WTC11 (cell line): ENCODE measurements around the gene HVCN1. TPM values are rescaled to one million over a fixed set of nuclear protein-coding genes. Genes with fewer than 3 reads are reported as not detected.

ENCODE experiments used
- ATAC-seq: fragments of 200-7000 bp; cut with Tn5 transposase; 2 replicates; pipeline ENCODE4 v1.10.0; 2021; ENCODE audit warnings: mild to moderate bottlenecking, moderate library complexity
- CTCF ChIA-PET: fragments of 300-600 bp; sonication (Branson Sonifier 250); formaldehyde crosslinking; loops from one replicate; lab custom pipeline; 2021; ENCODE audit warnings: antibody characterized with exemption; lab: Charles Lee
- POLR2A ChIA-PET: fragments of 350-600 bp; sonication (Branson Sonifier 250); formaldehyde crosslinking; loops from one replicate; lab custom pipeline; 2021; ENCODE audit warnings: antibody characterized with exemption; lab: Charles Lee
- DNase-seq: peaks from one replicate; pipeline ENCODE4 v3.0.0; 2021; ENCODE audit warnings: low spot score
- H3K27ac Mint-ChIP-seq: 2 replicates; pipeline ENCODE4 v1.8.0; 2021; ENCODE audit warnings: mixed read lengths
- H3K27me3 Mint-ChIP-seq: 2 replicates; pipeline ENCODE4 v1.8.0; 2021; ENCODE audit warnings: low read depth, mild to moderate bottlenecking, moderate library complexity, mixed read lengths
- H3K36me3 Mint-ChIP-seq: 2 replicates; pipeline ENCODE4 v1.8.0; 2021; ENCODE audit warnings: mixed read lengths
- H3K4me1 Mint-ChIP-seq: 2 replicates; pipeline ENCODE4 v1.8.0; 2022; ENCODE audit warnings: mixed read lengths
- H3K4me3 Mint-ChIP-seq: 2 replicates; pipeline ENCODE4 v1.8.0; 2021; ENCODE audit warnings: mild to moderate bottlenecking, moderate library complexity, mixed read lengths
- H3K9me3 Mint-ChIP-seq: 2 replicates; pipeline ENCODE4 v1.8.0; 2021; ENCODE audit warnings: mixed read lengths
- E2F1 ChIP-seq: sonication (generic); formaldehyde crosslinking; IDR thresholded peaks from 2 replicates; pipeline ENCODE4 v1.8.0; 2022; ENCODE audit warnings: mild to moderate bottlenecking, missing genetic modification reagents
- EMX1 ChIP-seq: fragments of 250-450 bp; sonication (Bioruptor Pico); IDR thresholded peaks from 2 replicates; pipeline ENCODE4 v1.8.0; 2021; ENCODE audit warnings: mild to moderate bottlenecking
- ETV6 ChIP-seq: sonication (generic); formaldehyde crosslinking; IDR thresholded peaks from 2 replicates; pipeline ENCODE4 v1.8.1; 2022; ENCODE audit warnings: mild to moderate bottlenecking, missing genetic modification reagents
- GABPB1 ChIP-seq: sonication (generic); formaldehyde crosslinking; IDR thresholded peaks from 2 replicates; pipeline ENCODE4 v1.8.1; 2023; ENCODE audit warnings: mild to moderate bottlenecking, missing genetic modification reagents
- JUN ChIP-seq: sonication (generic); formaldehyde crosslinking; IDR thresholded peaks from 2 replicates; pipeline ENCODE4 v1.8.0; 2023; ENCODE audit warnings: mild to moderate bottlenecking, missing genetic modification reagents
- MAX ChIP-seq: sonication (generic); formaldehyde crosslinking; IDR thresholded peaks from 2 replicates; pipeline ENCODE4 v1.8.0; 2022; ENCODE audit warnings: mild to moderate bottlenecking, missing genetic modification reagents
- NFYB ChIP-seq: sonication (generic); formaldehyde crosslinking; conservative IDR thresholded peaks from 2 replicates; pipeline ENCODE4 v1.8.0; 2022; ENCODE audit warnings: low read depth, missing genetic modification reagents
- NR3C1 ChIP-seq: sonication (generic); formaldehyde crosslinking; conservative IDR thresholded peaks from 2 replicates; pipeline ENCODE4 v1.8.1; 2023; ENCODE audit warnings: low read depth, mild to moderate bottlenecking, missing genetic modification reagents
- OVOL2 ChIP-seq: fragments of 250-450 bp; sonication (Bioruptor Pico); IDR thresholded peaks from 2 replicates; pipeline ENCODE4 v1.9.0; 2021; ENCODE audit warnings: mild to moderate bottlenecking, borderline replicate concordance
- PRRX2 ChIP-seq: fragments of 250-450 bp; sonication (Bioruptor Pico); IDR thresholded peaks from 2 replicates; pipeline ENCODE4 v1.8.0; 2021; ENCODE audit warnings: mild to moderate bottlenecking
- RORB ChIP-seq: fragments of 250-450 bp; sonication (Bioruptor Pico); IDR thresholded peaks from 2 replicates; pipeline ENCODE4 v1.9.0; 2021; ENCODE audit warnings: mild to moderate bottlenecking
- TCF7 ChIP-seq: sonication (generic); formaldehyde crosslinking; IDR thresholded peaks from 2 replicates; pipeline ENCODE4 v1.8.0; 2022; ENCODE audit warnings: mild to moderate bottlenecking, low read depth, missing genetic modification reagents, moderate library complexity
- ZBTB21 ChIP-seq: sonication (generic); formaldehyde crosslinking; IDR thresholded peaks from 2 replicates; pipeline ENCODE4 v1.8.1; 2023; ENCODE audit warnings: mild to moderate bottlenecking, missing genetic modification reagents, borderline replicate concordance
- ZNF317 ChIP-seq: sonication (generic); formaldehyde crosslinking; IDR thresholded peaks from 2 replicates; pipeline ENCODE4 v1.8.1; 2023; ENCODE audit warnings: low read depth, mild to moderate bottlenecking, moderate library complexity, missing genetic modification reagents, borderline replicate concordance
- ZNF396 ChIP-seq: fragments of 250-450 bp; sonication (Bioruptor Pico); IDR thresholded peaks from 2 replicates; pipeline ENCODE4 v1.8.0; 2021; ENCODE audit warnings: mild to moderate bottlenecking, moderate library complexity, borderline replicate concordance
- total RNA-seq: library from RNA; stranded (reverse); gene quantifications from 3 replicates; pipeline ENCODE4 v1.2.3, GENCODE V29; 2021
- TF ChIP-seq, protein P1 (sequence below): sonication (generic); formaldehyde crosslinking; conservative IDR thresholded peaks from 2 replicates; pipeline ENCODE4 v1.8.1; 2023; ENCODE audit warnings: mild to moderate bottlenecking, low read depth, missing genetic modification reagents, moderate library complexity
- TF ChIP-seq, protein P2 (sequence below): fragments of 250-450 bp; sonication (Bioruptor Pico); conservative IDR thresholded peaks from 2 replicates; pipeline ENCODE4 v1.9.0; 2021; ENCODE audit warnings: mild to moderate bottlenecking
- TF ChIP-seq, protein P3 (sequence below): sonication (generic); formaldehyde crosslinking; IDR thresholded peaks from 2 replicates; pipeline ENCODE4 v1.8.1; 2022; ENCODE audit warnings: low read depth, missing genetic modification reagents, borderline replicate concordance
- TF ChIP-seq, protein P4 (sequence below): sonication (generic); formaldehyde crosslinking; IDR thresholded peaks from 2 replicates; pipeline ENCODE4 v1.8.1; 2023; ENCODE audit warnings: mild to moderate bottlenecking, missing genetic modification reagents, moderate library complexity
- TF ChIP-seq, protein P5 (sequence below): sonication (generic); formaldehyde crosslinking; IDR thresholded peaks from 2 replicates; pipeline ENCODE4 v1.8.1; 2022; ENCODE audit warnings: mild to moderate bottlenecking, moderate library complexity, missing genetic modification reagents
- TF ChIP-seq, protein P6 (sequence below): fragments of 250-450 bp; sonication (Bioruptor Pico); IDR thresholded peaks from 2 replicates; pipeline ENCODE4 v1.9.0; 2021; ENCODE audit warnings: mild to moderate bottlenecking

HVCN1 gene
- total RNA-seq, 1 experiment from 2014 or later: 5.7 TPM

DNA sequence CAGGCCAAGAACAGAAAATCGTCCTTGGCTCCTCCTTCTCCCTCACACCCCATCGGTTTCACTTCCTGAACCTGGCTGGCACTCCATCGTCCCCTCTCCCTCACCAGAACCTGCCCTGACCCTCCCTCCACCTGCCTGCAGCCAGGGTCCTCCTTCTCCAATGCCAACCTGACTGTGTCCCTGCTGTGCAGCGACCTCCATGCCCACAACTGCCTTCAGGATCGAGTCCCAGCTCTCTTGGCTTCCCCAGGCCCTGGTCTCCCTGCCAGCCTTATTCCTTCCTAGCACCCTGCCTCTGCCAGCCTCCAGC is 19.8 kb downstream of the HVCN1 start (continued):
- TF ChIP-seq, protein P1, sequence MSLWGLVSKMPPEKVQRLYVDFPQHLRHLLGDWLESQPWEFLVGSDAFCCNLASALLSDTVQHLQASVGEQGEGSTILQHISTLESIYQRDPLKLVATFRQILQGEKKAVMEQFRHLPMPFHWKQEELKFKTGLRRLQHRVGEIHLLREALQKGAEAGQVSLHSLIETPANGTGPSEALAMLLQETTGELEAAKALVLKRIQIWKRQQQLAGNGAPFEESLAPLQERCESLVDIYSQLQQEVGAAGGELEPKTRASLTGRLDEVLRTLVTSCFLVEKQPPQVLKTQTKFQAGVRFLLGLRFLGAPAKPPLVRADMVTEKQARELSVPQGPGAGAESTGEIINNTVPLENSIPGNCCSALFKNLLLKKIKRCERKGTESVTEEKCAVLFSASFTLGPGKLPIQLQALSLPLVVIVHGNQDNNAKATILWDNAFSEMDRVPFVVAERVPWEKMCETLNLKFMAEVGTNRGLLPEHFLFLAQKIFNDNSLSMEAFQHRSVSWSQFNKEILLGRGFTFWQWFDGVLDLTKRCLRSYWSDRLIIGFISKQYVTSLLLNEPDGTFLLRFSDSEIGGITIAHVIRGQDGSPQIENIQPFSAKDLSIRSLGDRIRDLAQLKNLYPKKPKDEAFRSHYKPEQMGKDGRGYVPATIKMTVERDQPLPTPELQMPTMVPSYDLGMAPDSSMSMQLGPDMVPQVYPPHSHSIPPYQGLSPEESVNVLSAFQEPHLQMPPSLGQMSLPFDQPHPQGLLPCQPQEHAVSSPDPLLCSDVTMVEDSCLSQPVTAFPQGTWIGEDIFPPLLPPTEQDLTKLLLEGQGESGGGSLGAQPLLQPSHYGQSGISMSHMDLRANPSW: no peak
- no peak for TF ChIP-seq JUN (CRISPR knock-in tag)
- no peak for TF ChIP-seq TCF7 (CRISPR knock-in tag)
- TF ChIP-seq ZNF317: no peak
- TF ChIP-seq, protein P2, sequence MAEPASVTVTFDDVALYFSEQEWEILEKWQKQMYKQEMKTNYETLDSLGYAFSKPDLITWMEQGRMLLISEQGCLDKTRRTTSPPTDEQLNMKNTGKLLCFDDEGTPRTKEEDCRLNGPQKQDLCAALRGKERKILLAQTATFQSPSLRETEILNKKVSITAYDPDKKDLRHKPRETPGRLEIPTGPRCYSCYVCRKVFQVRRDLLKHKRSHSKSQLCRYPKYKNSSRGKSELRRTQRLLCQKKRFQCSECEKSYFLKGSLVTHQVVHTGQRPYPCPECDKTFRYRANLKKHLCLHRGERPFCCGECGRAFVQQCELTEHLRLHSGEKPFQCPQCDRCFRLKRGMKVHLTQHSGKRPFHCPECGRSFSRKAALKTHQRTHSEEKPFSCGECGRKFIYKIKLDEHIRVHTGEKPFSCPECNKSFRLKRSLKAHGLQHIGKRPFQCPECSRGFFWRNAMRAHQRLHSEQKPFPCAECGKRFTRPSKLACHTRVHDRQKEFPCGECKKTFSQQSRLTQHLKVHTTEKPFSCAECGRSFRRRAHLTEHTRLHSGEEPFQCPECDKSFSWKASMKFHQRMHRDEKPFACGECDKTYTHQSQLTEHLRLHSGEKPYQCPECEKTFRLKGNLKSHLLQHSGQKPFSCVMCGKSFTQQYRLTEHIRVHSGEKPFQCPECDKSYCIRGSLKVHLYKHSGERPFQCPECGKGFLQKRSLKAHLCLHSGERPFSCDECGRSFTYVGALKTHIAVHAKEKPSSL (CRISPR knock-in tag): no peak
- no peak for TF ChIP-seq EMX1
- TF ChIP-seq, protein P3, sequence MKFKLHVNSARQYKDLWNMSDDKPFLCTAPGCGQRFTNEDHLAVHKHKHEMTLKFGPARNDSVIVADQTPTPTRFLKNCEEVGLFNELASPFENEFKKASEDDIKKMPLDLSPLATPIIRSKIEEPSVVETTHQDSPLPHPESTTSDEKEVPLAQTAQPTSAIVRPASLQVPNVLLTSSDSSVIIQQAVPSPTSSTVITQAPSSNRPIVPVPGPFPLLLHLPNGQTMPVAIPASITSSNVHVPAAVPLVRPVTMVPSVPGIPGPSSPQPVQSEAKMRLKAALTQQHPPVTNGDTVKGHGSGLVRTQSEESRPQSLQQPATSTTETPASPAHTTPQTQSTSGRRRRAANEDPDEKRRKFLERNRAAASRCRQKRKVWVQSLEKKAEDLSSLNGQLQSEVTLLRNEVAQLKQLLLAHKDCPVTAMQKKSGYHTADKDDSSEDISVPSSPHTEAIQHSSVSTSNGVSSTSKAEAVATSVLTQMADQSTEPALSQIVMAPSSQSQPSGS (CRISPR knock-in tag): no peak

DNA sequence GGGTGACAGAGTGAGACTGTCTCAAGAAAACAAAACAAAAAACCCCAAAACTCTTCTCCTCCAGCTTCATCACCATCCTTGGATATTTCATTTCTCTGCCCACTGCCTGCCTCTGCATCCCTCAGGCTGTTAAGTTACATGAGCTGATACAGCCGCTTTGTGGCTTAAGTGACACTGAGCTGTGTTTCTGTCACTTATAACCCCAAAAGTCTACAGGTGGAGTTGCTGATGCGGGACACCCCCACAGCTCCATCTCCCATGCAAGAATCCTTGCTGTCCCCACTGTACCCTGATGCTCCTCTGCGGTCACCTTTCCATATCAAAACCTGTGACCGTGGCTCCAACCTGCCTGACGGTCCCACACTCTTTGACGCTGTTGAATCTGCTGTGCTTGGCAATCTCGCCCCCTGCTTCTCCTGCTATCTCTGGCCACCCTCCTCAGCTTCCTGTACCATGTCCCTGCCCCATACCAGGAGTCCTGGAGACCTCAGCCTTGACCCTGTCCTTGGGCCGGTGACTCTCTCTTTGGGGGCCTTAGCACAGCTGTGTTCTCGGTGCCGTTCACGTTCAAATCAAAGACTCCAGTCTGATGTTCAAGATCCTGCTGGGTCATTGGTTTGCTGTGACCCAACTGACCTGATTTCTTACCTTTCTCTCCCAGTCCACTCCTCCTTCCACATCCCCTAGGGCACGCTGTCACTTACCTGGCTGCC is 20.3 kb downstream of the HVCN1 start:
- H3K27ac Mint-ChIP-seq: peak overlapping the region; percentile 2; the same call in 1 of the 2 replicates
- ATAC-seq: no peak
- CTCF ChIA-PET: no interaction called here

GRCh38 chr12:110667671-110668070 is 21.2 kb downstream of the HVCN1 start:
- H3K36me3 Mint-ChIP-seq: 0 out of 2 replicates have a peak, but pooled peaks cover 3% of the 10 kb centered on the region
- DNase-seq: no peak
- H3K27ac Mint-ChIP-seq: no peak overlapping the region
- no peaks in the 10 kb centered on the region for H3K27me3 Mint-ChIP-seq
- peaks cover 13% of the 10 kb centered on the region for H3K4me1 Mint-ChIP-seq
- ChIA-PET POLR2A (no interaction called here), CTCF (no interaction called here)
- H3K9me3 Mint-ChIP-seq: peaks cover 8% of the 10 kb centered on the region
- no peak overlapping the region for H3K4me3 Mint-ChIP-seq
- ATAC-seq: no peak
- TF ChIP-seq, protein P1: no peak
- no peak for TF ChIP-seq ETV6 (CRISPR knock-in tag)
- TF ChIP-seq OVOL2 (CRISPR knock-in tag): no peak
- TF ChIP-seq MAX (CRISPR knock-in tag): no peak
- no peak for TF ChIP-seq RORB
- TF ChIP-seq NFYB (CRISPR knock-in tag): no peak
- TF ChIP-seq E2F1: no peak
- TF ChIP-seq, protein P4, sequence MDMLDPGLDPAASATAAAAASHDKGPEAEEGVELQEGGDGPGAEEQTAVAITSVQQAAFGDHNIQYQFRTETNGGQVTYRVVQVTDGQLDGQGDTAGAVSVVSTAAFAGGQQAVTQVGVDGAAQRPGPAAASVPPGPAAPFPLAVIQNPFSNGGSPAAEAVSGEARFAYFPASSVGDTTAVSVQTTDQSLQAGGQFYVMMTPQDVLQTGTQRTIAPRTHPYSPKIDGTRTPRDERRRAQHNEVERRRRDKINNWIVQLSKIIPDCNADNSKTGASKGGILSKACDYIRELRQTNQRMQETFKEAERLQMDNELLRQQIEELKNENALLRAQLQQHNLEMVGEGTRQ: no peak
- no peak for TF ChIP-seq NR3C1 (CRISPR knock-in tag)
- no peak for TF ChIP-seq GABPB1
- TF ChIP-seq PRRX2 (CRISPR knock-in tag): no peak
- no peak for TF ChIP-seq ZBTB21 (CRISPR knock-in tag)
- TF ChIP-seq, protein P5, sequence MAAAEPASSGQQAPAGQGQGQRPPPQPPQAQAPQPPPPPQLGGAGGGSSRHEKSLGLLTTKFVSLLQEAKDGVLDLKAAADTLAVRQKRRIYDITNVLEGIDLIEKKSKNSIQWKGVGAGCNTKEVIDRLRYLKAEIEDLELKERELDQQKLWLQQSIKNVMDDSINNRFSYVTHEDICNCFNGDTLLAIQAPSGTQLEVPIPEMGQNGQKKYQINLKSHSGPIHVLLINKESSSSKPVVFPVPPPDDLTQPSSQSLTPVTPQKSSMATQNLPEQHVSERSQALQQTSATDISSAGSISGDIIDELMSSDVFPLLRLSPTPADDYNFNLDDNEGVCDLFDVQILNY (CRISPR knock-in tag): no peak
- TF ChIP-seq, protein P6, sequence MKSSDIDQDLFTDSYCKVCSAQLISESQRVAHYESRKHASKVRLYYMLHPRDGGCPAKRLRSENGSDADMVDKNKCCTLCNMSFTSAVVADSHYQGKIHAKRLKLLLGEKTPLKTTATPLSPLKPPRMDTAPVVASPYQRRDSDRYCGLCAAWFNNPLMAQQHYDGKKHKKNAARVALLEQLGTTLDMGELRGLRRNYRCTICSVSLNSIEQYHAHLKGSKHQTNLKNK (CRISPR knock-in tag): no peak

More for the DNA sequence above, 20.3 kb downstream of the HVCN1 start:
- H3K36me3 Mint-ChIP-seq: 0 out of 2 replicates have a peak, but pooled peaks cover 3% of the 10 kb centered on the region
- no peaks in the 10 kb centered on the region for H3K27me3 Mint-ChIP-seq
- POLR2A ChIA-PET: no interaction called here
- no peak for TF ChIP-seq ZNF396
- H3K4me1 Mint-ChIP-seq: peaks cover 13% of the 10 kb centered on the region
- peaks cover 8% of the 10 kb centered on the region for H3K9me3 Mint-ChIP-seq
- H3K4me3 Mint-ChIP-seq: no peak overlapping the region
- DNase-seq: no peak
